NCI-H460 (cell line): Measurements from ENCODE around the gene CDC14A. TPM values are rescaled to one million over a fixed set of nuclear protein-coding genes. Genes with fewer than 3 reads are reported as not detected.

ENCODE experiments used
- DNase-seq: peaks from one replicate; pipeline ENCODE4 v3.0.0-alpha.2; 2016; ENCODE audit warnings: low read depth; ENCODE audit errors: extremely low read depth
- total RNA-seq: library from RNA; depleted of rRNA; stranded (reverse); fragments of >200 nt; shearing (Covaris generic); gene quantifications from 2 replicates; pipeline ENCODE4 v1.2.3, GENCODE V29; 2014

The CDC14A gene
- total RNA-seq, 1 experiment from 2014 or later: 4.6 TPM

DNA sequence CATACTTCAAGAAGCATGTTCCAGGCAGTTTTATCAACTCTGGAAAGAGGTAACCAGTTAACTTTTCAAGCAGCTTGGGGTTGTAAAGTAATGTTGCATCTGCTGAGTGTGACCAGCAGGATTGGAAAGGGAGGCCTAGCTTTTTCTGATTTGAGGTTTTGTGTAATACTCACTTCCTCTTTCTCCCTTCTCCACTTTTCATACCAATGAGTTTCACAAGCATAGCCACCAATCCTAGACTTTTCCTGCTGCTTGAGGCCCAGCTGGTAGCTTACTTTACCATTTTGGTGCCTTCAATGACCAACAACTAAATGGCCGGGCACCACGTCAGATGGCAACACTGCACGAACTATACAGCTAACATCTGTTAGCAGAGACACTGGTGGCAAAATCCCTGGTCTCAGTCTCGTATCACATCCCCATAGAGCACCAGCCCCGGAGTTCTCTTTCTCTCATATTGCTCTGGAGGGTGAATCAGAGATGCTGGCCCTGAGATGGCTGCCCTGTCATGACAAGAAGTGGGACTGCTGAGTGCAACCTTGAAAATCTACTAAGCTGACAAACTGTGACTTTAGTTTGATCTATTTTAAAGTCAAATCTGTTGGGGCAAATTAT, 170.8 kb downstream of the CDC14A start:
- no peak for DNase-seq

DNA sequence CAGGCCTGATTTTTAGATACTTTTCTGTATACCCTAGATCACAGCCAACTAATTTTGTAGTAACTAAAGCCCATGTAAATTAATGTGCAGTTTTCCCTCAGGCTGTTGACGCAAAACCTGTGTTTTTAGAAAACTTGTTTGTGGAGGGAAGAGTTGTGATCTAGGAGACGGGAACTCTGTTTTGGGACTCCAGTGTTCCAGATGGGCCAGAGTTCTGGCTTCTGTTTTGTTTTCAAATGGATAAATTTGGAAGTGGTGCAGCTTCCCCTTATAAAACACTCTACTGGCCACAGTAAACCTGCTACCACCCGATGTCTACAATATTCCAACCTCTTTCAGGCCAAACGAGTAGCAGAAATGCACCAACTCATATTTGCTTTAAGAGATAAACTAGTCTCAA, 172.0 kb downstream of the CDC14A start:
- no peak for DNase-seq

DNA sequence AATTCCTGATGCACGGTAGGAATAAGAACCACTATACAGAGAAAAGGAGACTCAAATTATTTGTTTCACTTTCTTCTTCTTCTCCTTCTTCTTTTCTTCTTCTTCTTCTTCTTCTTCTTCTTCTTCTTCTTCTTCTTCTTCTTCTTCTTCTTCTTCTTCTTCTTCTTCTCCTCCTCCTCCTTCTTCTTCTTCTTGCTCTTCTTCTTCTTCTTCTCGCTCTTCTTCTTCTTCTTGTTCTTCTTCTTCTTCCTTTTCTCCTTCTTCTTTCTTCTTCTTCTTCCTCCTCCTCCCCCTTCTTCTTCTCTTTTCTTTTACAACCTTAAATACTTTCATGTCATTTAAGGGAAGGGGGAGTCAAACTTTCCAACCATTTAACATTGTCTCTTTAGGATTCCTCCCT, 174.6 kb downstream of the CDC14A start:
- DNase-seq: no peak

DNA sequence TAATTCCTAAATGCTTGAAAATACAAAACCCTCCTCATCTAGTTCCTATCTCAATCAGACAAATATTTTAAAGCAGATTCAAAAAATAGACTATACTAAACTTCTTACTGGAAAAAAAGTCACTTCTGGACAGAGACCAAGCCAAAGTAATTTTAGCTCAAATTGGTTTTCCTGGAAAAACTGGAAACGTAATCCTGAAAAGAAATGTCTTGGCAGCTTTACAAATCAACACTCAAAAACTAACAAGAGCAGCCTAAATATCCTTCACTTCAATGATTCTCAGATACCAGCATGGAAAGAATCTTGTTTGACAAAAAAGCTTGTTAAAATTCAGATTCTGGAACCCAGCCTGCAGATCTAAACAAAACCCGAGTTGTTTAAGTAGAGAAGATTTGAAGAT, 176.6 kb downstream of the CDC14A start:
- DNase-seq: no peak

DNA sequence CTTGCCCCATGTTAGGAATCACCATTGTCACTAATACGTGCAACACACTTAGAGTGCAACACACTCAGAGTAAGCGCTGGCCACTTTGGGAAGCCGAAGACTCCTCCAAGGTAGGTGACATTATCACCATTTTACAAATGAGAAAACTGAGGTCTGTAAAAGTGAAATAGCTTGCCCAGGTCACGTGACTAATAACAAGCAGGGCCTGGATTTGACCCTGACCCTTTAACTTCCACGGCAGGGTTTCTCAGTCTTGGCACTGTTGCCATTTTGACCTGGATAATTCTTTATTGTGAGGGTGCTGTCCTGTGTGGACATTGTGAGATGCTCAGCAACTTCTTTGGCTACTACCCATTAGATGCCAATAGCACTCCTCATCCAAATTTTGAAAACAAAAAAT, 177.8 kb downstream of the CDC14A start:
- DNase-seq: no peak

DNA sequence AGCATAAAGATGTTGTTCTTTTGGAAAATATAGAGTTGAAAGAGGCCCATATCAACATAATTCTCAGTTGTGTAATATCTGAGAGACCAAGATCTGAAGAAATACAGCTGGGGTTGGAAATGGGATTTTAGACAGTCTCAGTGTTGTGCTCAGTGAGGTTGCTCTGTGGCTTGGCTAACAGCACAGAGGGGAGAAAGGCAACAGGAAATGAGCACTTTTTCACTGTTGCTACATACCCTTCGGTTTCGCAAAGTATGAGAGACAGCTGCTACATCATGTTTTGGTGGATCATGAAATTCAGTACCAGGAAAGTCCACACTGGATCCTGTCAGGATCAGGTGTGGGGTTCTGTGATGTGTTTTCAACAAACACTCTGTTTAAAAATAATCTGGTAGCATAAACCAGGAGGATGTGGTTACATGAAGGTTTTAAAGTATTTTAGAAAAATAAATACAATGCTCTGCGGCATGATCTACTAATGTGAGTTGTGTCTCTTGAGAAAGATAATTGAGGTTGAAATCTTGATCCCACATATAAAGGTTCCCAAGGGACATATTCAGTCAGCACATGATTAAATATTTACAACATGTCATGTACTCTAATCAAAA, 178.7 kb downstream of the CDC14A start:
- DNase-seq: no peak

DNA sequence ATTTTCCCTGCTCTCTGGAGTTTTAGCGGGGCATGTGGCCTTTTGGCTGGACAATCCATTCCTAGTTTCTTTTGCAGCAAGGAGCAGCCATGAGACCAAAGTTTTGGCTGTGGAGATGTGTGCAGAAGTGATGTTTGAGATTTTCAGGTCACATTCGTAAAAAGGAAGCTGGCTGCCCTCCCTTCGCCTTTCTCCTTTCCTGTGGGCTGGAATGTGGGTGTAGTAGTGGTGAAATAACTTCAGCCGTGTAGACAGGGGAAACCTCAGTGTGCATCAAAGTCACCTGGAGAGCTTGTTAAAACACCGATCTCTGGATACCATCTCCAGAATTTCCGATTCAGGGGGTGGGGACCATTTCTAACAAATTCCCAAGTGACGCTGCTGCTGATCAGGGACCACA, 180.3 kb downstream of the CDC14A start:
- no peak for DNase-seq

DNA sequence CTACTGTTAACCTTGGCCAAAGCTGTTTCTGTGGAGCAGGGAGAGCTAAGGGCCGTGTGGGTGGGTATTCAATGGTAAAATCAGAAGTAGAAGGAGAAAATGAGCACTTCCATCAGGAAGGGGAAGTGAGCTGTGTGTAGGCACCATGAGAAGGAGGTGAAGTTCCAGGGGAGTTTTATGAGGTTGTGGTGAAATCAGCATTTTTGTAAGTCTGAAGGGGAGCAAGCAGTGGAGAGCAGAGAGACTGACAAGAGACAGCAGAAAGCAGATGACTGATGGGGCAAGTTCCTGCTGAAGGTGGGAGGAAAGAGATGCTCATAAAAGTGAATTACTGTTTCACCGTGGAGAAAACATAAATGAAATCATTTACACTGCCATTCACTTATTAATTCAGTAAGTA, 183.0 kb downstream of the CDC14A start:
- no peak for DNase-seq

DNA sequence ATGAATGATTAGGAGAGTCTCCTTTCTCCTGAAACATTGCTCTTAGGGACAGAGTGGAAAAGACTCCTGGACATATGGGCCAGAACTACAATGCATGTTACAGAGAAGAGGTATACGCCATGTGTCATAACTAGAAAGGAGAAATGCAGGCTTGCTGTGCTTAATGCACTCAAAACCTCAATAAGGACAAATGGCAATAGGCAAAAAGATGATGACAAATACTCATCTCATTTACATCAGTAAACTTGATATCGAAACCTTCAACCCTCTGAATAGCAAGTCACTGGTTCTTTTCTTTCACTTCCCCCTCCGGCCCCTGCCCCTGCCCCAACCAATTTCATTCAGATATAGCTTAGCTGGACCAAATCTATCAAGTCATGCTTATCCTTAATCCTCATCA, 183.7 kb downstream of the CDC14A start:
- DNase-seq: no peak

DNA sequence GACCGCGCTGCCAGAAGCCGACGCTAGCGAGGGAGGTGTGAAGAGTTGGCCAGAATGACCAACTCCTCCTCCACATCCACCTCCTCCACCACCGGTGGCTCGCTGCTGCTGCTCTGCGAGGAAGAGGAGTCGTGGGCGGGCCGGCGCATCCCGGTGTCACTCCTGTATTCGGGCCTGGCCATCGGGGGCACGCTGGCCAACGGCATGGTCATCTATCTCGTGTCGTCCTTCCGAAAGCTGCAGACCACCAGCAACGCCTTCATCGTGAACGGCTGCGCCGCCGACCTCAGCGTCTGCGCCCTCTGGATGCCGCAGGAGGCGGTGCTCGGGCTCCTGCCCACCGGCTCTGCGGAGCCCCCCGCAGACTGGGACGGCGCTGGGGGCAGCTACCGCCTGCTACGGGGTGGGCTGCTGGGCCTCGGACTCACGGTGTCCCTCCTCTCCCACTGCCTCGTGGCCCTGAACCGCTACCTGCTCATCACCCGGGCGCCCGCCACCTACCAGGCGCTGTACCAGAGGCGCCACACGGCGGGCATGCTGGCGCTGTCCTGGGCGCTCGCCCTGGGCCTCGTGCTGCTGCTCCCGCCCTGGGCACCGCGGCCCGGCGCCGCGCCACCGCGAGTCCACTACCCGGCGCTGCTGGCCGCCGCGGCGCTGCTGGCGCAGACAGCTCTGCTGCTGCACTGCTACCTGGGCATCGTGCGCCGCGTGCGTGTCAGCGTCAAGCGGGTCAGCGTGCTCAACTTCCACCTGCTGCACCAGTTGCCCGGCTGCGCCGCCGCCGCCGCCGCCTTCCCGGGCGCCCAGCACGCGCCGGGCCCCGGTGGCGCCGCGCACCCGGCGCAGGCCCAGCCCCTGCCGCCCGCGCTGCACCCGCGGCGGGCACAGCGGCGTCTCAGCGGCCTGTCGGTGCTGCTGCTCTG, 186.9 kb downstream of the CDC14A start:
- DNase-seq: no peak

DNA sequence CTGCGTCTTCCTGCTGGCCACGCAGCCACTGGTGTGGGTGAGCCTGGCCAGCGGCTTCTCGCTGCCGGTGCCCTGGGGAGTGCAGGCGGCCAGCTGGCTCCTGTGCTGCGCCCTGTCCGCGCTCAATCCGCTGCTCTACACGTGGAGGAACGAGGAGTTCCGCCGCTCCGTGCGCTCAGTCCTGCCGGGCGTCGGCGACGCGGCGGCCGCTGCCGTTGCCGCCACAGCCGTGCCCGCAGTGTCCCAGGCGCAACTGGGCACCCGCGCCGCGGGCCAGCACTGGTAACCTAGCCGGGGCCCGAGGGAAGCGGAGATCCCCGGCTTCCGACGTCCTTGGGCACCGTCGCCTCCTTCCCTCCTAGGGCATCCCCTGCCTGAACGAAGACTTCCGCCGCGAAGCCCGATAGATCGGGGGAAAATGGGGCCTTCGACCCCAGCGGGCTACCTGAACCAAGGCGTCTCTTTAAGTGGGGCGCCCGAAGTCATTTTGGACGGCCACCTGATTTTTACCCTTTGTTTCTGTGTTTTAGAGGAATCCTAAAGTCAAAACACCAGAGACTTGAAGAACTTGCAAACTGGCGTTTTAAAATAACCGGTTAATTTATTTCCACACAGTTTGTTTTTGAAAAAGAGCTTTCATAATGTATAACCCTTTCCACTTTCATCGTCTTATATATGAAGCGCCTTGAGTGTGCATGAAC, 187.7 kb downstream of the CDC14A start:
- no peak for DNase-seq

DNA sequence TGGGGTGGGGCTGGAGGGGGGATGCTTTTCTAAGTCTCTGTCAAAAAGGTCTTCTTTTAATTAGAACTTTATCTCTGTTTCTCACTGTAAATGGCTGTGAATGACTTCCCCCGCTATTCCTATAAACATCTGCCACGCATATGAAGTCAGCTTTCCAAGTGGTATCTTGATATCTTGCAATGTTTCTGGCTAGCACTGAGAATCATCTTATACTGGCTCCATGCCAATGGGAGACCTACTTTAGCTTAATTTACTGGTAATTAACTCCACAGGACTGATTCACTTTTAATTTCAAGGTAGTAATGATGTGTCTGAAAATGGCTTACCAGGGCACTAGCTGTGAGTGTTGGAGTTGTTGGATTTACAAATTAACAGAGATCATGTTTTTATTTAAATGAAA, 190.0 kb downstream of the CDC14A start:
- no peak for DNase-seq

DNA sequence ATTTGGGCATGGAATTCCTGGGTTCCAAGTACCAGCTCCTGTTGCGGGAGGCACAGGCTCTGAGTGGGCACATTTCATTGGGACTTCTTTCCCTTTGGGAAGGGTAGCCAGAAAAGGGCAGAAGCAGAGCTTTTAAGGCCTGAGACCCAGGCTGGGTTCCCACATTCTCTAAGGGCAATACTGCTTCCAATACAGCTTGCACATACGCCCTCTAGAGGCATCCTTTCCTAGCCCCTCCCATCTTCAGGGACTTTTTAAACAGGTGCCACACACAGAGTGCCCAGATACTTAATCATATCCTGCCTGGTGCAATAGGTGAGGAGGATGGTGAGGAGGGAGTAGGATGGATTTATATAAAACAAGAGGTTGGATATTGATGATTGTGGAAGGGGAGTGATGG, 191.3 kb downstream of the CDC14A start:
- peak; percentile 11 for DNase-seq

DNA sequence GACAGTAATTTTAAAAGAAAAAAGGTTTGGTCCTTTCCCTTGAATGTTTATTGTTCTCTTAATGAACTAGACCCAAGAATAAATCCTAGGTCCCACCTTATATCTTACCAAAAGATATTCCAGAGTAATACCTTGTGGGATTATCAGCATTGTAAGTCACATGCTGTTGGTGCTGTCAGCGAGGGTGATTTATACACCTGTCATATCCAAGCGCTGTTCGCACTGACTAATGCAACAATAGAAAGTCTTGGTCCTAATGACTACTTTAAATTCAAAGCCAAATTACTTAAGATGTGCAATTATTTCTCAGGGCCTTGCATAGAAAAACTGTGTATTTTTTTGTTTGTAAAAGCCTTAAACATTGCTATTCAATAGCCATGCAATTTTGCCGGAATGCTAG, 192.5 kb downstream of the CDC14A start:
- DNase-seq: no peak

DNA sequence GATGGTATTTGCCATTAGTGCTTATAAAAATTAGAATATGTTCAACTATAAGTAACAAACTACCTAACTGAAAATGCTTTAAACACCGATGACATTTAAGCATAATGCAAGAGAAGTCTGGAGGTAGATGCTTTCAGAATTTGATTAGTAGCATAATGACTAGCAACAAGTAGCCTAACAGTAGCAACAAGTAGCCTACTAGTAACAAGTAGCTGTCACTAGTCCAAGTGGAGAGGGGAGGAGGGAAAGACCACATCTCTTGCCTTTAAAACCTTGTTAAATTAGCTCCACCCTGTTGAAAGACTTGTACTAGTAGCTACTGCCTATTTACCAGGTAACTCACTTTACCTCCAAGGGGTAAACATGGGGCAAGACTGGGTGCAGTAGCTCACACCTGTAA, 193.5 kb downstream of the CDC14A start:
- no peak for DNase-seq

DNA sequence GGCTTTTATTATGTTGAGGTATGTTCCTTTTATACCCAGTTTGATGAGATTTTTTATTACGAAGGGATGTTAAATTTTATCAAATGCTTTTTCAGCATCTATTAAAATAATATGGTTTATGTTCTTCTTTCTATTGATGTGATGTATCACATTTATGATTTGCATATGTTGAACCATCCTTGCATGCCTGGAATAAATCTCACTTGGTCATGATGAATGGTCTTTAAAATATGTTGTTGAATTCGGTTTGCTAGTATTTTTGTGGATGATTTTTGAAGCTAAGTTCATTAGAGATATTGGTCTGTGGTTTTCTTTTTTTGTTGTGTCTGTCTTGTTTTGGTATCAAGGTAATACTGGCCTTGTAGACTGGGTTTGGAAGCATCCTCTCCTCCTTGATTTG, 199.7 kb downstream of the CDC14A start:
- no peak for DNase-seq

DNA sequence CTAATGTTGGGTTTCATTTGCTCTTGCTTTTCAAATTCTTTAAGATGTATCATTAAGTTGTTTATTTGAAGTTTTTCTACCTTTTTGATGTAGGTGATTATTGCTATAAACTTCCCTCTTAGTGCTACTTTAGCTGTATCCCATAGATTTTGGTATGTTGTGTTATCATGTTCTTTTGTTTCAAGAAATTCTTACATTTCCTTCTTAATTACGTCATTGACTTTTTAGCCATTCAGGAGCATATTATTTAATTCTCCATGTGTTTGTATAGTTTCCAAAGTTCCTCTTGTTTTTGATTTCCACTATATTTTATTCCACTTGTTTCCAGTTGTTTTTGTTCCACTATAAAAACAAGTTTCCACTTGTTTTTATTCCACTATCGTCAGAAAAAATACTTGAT, 200.6 kb downstream of the CDC14A start:
- no peak for DNase-seq

DNA sequence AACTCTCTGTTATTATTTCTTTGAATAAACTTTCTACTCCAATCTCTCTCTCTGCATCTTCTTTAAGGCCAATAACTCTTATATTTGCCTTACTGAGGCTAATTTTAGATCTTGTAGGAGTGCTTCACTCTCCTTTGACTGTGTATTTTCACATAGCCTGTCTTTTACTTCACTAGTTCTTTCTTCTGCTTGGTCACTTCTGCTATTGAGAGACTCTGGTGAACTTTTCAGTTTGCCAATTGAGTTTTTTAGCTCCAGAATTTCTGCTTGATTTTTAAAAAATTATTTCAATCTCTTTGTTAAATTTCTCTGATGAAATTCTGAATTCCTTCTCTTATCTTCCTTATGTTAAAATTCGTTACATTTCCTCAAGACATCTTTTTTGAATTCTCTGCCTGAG, 203.9 kb downstream of the CDC14A start:
- DNase-seq: no peak

DNA sequence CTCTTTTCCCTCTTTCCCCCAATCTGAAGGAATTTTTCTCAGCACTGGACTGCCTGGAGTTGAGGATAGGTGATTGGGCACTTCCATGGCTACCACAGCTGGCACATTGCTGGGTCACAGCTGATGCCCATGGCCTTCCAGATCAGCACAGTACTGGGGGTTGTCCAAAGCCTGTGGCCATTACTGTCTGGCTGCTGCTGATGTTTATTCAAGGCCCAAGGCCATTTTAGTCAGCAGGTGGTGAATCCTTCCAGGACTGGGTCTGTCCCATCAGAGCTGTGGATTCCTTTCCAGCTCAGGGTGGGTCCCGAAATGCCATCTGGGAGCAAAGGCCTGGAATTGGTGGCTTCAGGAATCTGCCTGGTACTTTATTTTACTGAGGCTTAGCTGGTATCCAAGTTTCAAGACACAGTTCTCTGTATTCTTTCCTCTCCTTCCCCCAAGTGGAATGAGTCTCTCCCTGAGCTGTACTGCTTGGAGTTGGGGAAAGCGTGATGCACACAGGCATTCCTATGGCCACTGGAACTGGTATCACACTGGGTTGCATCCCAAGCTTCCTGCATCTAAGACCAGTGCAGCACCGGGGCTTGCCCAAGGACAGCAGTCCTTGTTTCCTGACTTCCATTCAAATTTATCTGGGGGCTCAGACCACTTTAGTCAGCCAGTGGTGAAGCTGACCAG, 204.8 kb downstream of the CDC14A start:
- DNase-seq: no peak

DNA sequence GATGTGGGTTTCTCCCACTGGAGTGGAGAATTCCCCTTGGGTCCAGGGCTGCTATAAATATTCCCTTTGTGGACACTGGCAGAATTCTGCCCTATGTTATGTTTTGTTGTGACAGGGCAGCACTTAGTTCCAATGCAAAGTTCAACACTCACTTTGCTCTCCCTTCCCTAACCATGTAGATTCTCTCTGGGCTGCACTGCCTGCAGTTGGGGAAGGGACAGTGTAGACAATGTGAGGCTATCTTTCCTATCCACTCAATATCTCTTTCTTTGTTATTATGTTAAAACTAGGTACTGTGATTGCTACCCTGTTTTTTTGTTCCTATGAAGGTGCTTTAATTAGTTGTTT, 205.3 kb downstream of the CDC14A start:
- no peak for DNase-seq

DNA sequence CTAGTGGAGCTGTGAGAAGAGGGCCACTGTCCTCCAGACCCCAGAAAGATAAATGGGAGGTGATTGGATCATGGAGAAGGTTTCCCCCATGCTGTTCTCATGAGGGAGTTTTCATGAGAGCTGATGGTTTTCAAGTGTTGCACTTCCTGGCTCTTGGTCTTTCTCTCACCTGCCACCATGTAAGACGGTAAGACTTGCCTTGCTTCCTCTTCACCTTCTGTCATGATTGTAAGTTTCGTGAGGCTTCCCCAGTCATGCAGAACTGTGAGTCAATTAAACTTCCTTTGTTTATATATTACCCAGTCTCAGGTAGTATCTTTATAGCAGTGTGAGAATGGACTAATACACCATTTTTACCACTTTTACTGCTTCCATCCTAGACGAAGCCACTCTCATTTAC, 213.2 kb downstream of the CDC14A start:
- DNase-seq: no peak
